Activated T-helper 9 cell treated with anti-CD3 and anti-CD28 coated beads, Interleukin-2, amount 50 U/mL, for 16 hours (primary cell): ENCODE data around the gene FGF18.

ENCODE experiments used
- DNase-seq: peaks from one replicate; pipeline ENCODE4 v3.0.0-alpha.2; 2020; ENCODE audit warnings: low read depth

FGF18 gene

DNA sequence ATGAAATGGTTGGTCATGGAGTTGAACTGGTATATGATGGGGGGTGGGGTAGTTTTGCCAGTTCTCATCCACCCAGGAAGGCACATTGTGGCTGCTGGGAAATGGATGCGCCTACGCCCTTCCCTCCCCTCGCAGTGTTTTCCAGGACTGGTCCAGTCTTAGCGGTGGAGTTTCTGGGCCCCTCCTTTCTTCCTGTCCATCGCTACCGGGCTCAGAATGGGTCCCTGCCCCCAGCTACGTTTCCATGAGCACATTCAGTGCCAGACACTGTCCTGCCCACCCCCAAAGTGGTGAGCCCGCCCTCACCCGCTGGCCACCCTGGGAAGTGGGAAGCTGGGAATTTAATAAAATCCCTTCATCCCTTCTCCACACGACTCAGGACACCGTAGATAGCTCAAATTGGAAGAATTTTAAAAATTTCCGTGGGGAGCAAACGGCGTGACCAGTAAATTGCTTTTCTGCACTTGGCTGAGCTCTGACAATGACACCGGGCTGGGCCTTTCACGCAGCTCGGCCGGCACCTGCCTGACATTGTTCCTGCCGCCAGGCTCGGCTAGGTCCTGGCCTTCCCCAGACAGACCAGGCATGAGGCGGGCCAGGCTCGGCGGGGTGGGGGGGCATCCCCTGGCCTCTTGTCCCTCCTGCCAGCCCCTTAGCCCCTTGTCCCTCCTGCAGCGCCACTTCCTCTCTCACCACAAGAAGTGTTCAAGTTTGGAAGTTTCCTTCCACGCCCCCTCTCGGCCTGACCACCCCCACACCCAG is 3.6 kb downstream of the FGF18 start:
- no peak for DNase-seq

DNA sequence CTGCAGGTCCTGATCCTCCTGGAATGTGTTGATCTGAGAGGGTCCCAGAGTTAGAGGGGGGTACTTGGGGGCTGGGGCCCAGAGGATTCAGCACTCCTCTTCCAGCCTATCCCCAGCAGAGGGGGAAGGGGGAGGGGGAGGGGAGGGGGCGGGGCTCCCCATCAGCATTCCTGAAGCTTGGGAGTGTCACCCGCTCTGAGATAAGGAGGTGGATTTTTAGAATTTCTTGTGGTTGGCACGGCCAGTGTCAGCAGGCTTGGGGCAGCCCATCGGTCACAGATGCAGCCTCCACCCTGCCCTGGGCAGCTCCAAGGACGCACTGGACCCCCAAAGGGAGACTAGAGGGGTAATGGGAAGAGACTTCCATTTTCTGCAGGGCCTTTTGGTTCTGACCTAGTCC is 5.3 kb downstream of the FGF18 start:
- no peak for DNase-seq

DNA sequence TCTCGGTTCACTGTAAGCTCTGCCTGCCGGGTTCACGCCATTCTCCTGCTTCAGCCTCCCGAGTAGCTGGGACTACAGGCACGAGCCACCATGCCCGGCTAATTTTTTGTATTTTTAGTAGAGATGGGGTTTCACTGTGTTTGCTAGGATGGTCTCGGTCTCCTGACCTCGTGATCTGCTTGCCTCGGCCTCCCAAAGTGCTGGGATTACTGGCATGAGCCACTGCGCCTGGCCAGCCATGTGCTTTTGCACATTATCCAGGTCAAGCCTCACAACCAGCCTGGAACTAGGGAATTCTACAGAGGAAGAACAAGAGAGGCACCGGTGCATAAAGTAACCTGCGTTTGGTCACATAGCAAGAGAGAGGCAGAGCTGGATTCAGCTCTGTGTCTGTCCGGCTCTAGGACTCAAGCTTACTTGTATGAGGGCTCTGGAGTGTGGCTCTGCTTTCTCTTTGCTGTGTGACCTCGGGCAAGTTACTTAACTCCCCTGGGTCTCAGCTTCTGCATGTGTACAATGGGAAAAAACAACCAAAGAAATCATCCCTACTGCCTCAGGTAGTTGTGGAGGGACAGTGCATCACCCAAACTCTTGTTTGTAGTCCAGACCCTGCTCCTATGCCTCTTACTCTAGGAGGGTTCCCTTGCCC is 6.3 kb downstream of the FGF18 start:
- no peak for DNase-seq

DNA sequence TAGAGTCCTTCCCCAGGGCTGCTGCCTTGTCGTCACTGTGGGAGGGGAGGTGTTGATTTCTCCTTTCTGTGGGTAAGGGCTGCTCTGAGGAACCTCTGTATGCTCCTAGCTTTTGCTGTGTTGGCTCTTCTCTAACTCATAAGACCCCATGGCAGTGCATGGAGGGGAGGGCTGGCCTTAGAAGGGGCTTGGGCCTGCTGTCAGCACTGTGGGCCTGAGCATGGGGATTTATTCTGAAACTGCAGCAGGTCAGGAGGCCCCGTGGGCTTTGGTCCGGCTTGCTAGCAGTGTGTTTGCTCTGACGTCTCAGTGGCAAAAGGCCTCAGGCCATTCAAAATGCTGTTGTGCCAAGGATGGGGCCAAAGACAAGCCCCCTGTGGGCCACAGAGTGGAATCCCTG is 6.8 kb downstream of the FGF18 start:
- DNase-seq, result no peak

DNA sequence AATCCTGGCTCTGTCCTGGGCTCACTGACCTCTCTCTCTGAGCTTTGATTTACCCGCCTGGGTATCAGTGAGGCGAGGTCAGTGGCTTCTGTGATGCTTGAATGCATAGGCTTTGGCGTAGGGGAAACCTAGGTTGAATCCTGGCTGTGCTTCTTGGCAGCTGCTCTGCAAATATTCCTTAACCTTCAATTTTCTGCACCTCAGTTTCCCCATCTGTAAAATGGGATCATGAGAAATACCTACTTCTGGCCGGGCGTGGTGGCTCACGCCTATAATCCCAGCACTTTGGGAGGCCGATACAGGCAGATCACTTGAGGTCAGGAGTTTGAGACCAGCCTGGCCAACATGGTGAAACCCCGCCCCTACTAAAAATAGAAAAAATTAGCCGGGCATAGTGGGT is 7.2 kb downstream of the FGF18 start:
- DNase-seq, result no peak

DNA sequence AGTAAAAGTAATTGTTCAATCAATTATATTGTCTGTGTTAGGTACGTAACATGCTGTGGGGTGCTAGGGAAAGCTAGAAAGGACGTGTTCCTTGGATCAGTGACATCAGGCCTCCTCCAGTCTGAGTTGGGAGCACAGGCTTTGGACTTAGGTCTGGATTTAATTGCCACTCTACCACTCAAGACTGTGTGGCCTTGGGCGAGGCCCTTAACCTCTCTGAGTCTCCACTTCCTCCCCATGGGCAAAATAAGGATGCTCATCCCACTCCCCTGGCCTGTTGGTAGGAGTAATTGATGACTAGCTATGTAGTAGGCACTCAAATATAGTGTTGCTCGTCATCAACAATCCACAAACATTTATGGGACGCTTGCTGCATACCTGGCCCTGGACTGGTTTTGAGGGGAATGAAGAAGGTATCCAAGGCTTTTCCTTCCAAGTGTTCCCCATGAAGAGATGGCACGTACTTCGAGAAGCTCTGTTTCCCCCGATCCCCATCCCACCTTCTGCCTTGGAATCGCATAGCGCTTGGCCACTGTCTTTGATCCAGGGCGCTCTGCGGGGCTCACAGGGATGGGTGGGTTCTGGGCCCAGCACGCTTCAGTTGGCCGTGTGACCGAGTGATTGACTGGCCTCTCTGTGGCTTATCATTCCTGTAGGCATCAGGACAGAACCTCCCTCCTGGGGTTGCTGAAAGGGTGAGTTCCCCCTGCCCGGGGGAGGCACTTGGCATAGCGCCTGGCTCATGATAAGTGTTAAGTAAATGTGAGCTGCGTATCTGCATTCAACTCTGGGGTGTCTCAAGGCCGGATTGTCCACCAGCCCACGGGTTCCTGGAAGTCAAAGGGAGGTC is 8.1 kb downstream of the FGF18 start:
- DNase-seq, result no peak

DNA sequence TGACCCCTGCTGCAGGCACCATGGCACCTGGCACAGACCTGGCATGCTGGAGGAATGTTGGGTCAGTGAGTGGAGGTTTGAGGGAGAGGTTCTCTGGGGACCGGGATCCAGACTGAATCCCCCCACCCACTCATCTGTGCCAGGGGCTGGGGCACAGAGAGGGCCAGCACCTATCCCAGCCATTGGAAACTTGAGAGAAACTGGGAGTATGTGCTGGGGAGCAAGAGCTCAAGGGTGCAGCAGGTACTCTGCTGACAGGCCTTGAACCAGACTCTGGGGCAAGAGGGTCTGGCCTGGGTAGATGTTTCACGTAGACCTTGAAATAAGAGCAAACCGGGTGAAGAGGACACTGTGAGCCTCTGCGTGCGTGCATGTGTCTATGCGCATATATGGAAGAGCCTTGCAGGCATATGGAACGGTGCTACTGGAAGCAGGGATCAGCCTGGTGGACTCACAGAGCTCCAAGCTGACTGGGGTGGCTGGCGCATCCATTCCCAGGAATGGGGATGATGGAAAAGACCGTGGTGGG is 8.8 kb downstream of the FGF18 start:
- DNase-seq, result no peak

DNA sequence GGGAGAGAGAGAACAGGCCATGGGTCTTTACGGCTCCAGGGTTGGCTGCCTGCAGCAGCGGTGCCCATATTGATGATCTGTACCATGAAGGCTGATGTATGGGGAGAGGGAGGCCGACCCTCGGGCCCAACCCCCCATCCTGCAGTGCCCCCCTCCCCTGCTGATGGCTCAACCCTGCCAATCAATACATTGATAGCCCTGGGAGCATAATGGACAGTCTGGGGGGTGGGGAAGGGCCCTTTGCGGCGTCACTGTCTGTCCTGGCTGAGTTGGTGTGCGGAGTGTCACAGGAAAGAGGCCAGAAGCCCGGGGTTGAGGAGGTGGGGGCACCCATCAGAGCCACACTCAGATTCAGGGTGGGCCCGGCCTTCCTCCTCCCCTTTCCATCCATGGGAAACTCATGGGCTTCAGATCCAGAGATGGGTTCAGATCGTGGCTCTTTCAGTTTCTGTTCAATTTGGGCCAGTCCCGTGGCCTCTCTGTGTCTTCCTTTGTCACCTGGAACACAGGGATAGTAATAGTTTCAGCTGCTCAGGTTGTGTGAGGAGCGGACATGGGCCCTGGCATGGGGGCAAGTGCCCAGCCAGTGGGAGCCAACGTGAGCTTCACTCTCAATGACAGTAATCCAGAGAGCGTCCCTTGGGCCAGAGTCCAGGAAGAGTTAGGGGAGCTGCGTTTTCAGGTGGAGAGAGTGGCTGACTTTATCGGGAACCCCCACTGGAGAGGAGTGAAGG is 9.5 kb downstream of the FGF18 start:
- no peak for DNase-seq

DNA sequence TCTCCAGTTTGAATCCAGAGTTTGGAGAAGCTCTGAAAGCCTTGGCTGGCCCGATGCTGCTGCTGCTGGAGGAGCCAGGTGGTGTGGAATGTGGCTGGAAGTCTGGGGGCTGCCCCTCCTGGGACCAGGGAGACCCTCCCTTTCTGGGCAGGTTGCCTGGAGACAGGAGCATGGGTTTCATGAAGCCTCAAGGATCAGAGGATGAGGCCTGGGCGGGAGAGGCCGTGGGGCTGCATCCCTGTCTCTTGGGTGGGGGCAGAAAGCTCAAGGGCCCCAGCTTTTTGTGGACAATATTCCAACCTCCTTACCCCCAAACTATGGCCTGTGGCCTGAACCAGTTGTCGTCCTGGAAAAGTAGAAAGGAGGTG is 10.1 kb downstream of the FGF18 start:
- DNase-seq, result no peak

DNA sequence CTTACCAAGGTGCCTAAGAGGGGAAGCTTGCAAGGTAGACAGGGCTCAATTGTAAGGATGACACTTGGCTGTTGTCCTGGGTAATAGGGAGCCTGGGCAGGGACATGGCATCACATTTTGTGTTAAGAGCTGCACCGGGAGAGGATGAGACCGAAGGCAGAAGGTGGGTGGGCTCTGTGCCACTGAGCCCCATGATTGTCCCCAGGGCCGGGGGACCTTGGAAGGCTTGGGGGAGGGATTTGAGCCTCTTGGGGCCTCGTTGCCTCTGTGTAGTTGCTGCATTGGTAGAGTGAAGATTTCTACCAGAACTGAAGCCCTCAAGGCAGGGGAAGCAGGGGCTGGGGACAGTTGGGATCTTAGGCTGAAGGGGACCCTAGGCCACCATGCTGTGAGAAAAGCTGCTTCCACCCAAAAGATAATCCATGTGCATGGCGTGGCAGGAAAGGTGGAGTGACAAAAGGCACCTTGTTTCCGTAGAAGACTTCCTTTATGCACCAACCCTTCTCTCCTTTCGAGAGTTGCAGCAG is 11.9 kb downstream of the FGF18 start:
- DNase-seq, result no peak

DNA sequence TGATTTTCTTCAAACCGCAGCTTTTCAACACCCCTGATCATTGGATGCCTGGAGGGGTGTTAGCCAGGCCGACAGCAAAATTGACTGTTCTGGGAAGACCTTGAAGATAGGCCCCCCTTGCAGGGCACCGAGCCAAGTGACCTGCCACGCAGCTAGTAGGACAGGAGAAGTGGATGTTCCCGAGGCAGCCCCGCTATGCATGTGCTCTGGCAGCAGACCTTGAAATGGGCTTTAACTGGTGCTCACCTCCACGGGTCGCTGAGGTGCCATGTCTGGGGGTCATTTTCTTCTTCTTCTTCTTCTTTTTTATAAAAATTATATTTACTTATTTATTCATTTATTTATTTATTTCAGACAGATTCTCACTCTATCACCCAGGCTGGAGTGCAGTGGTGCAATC is 12.6 kb downstream of the FGF18 start:
- DNase-seq, result no peak

DNA sequence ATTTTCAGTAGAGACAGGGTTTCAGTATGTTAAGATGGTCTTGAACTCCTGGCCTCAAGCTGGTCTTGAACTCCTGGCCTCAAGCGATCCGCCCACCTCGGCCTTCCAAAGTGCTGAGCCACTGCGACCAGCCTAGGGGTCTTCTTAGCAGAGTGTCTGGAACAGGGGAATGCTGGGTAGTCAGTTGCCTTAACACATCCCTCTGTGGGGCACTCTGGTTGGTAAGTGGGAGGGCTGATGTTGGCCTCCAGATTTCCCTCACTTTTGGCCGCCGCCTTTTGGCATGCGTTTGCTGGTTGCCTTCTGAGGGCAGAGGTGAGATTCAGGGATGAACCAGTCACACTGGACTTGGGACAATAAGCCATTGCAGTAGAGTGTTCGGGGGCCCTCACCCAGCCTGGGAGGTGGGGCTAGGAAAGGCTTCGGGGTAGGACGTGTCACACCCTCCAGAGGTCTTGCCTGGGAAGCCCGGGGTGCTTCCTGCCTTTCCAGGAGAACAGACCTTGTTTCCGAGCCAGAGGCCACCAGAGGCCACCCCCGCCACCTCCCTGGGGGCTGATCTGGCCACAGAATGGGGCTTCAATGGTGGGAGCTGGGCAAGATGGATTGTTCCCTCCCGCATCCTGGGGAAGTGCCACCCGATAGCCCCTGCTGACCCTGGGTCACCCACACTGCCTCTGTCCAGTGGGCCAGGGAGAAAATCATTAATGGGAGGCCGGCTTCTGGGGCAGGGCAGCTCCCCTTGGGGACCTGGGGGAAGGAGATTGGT is 13.3 kb downstream of the FGF18 start:
- DNase-seq, result no peak

DNA sequence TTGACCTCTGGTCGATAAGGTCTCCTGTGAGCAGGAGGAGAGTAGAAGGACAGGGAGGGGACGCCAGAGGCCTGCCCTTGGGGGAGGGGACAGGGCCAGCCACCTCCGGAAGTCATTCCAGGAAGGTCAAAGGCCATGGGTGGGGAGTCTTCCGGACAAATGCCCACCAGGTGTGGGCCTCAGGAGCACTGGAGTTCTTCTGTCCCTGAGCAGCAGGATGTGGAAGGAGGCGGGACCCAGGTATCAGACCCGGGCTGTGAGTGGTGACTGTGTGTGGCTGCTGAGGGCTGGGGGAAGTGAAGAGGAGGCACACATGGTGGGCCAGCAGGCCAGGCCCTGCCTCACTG is 13.9 kb downstream of the FGF18 start:
- DNase-seq, result no peak

DNA sequence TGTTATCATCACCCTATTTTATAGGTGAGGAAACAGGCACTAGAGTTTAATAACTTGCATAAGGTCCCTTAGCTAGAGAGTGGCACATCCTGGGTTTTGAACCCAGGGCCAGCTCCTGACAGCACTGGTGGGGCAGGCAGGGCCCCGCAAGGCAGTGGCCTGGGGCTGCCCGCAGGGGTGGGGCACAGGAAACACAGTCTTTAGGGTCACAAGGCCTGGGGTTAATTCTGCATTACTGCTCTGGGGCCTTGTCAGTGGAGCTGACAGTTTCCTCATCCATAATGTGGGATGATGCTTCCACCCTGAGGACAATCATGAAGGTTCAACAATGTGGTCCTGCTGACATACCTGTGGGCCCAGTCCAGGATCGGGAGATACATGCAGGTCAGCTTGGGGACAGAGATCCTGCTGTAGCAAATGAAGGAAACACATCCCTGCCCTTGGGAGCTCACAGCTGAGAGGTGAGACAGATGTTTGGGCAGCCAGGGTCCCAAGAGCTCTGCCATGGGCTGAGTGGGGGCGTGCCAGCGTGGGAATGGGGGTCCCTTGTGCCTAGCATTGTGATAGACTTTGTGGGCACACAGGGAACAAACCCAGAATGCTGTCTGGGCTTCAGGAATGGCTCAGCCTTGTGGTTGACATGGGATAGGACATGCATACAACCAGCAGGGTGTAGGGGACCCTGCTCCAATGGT is 14.7 kb downstream of the FGF18 start:
- no peak for DNase-seq

DNA sequence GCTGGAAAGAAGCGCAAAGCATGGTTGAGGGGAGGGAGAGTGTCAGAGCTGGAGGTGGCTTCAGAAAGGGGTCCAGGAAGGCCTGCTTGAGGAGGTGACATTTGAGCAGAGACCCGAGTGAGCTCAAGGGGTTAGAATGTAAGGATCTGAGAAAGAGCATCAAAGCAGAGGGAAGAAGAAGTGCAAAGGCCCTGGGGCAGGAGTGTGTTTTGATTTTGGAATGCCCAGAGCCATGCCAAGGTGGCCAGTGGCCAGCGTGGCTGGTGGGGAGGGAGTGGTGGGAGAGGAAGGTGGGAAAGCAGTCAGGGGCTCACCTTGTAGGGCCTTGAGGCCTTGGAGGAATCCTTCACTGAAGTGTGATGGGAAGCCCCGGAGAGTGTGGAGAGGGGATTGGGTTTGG is 15.4 kb downstream of the FGF18 start:
- no peak for DNase-seq

DNA sequence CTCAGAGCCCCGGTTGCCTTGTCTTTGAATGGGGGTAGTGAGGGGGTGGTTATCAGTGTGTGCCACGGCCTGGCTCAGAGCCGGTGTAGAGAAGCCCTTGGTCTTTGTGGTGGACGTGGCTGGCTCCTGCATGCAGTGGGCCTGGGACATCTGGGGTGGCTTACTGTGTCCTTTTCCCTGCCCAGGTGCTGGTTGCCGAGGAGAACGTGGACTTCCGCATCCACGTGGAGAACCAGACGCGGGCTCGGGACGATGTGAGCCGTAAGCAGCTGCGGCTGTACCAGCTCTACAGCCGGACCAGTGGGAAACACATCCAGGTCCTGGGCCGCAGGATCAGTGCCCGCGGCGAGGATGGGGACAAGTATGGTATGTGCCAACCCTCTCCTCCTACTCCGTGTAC is 16.5 kb downstream of the FGF18 start:
- DNase-seq, result no peak

DNA sequence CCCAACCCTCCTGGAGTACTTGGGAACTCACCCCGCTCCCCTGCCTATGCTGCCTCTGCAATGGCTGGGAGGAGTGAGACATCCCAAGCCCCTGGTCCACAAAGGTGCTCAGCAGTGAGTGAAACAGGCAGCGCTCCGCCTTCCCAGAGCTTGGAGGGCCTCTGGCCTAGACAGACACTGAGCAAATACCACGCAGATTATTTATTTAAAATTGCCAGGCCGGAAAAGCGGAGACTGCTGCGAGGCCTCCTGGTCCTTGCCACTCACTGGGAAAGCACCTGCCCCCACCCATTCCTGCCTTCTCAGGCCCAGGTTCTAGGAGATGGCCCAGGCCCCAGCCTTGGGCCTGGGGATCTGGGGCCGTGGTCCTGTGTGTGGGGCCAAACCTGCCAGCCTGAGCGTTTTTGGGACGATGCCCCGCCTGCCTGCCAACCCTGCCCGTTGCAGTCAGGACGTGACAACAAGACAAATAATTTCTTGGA is 17.4 kb downstream of the FGF18 start:
- DNase-seq, result no peak

DNA sequence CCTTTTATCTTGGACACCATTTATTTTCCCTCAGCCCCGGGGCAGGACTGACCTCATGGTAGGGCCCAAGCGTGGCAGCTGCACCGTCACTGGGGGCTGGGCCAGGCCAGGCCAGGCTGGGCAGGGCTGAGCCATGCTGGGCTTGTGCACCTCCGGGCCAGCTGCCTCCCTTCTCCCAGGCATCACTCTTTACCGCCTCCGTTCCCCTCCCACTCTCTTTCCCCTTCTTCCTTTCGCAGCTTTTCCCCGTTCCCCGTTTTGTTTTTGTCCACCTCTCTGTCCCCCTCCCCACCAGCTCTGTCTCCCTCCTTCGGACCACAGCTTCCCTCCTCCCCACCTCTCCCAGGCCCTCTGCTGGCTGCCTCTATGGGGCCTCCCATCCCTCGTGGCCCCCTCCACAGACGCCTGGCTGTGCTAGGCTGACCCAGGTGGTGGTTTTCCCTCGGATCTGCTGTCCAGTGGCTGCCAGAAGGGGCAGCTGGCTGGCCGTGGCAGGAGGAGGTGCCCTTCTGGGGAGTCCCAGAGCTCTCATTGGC is 17.9 kb downstream of the FGF18 start:
- no peak for DNase-seq

DNA sequence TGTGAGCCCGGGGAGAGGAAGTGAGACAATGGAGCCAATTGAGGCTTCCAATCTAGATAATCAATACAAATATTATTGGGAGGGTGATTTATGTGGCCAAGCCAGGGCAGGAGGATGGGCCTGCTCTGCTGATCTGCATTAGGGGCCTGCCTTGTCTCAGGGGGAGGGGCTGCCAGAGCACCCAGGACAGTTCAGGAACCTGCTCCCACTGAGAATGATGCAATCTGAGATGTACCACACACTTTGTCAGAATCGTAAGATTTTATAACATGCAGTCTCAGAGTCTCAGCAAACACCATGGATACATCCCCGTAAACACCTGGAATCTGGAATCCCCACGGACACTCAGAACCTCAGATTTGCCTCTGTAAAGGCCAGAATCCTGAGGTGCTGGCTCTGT is 19.3 kb downstream of the FGF18 start:
- no peak for DNase-seq

DNA sequence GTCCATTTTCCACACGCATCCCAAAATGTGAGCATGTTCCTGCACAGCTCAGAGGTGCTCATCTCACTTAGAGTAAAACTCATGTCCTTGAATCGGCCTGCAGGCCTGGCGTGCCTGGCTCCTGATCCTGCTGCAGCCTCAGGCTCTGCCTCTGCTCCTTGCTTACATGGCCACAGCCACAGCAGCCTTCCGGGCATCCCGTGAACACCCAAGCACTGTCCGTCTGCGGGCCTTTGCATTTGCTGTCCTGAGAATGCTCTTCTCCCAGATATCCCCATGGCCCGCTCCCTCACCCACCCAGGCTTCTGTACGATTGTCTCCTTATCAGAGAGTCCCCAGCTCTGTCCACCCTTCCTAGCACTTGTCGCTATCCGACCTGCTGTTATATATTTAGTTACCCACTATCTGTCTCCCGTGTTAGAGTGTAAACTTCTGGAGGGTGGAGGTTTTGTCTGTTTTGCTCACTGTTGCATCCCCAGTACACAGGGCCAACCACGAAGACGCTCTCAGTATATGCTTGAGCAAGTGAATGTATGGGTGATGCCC is 21.9 kb downstream of the FGF18 start:
- no peak for DNase-seq
